Gastrocnemius medialis (tissue), 4 donors: Measurements from ENCODE around the gene XXYLT1. TPM values are rescaled to one million over a fixed set of nuclear protein-coding genes. Genes with fewer than 3 reads are reported as not detected.
A peak's percentile ranks its signal among the peaks of the same experiment; 100 is the strongest.

Source experiments
- ATAC-seq, 2 donors: fragments of 150-250 bp; one replicate each; pipeline ENCODE4 v1.9.1; 2016
- DNase-seq, 2 donors: peaks; one replicate each; pipeline ENCODE4 v3.0.0-alpha.2; 2019
- H3K27ac ChIP-seq, 4 donors: fragments of 200-600 bp; sonication (generic); 1 replicate in 1 of 4; 2 replicates in 3 of 4; pipeline ENCODE4 v1.5.1; 2016 to 2018; ENCODE audit warnings: mild to moderate bottlenecking in 2 of 4, moderate library complexity in 1 of 4
- H3K27me3 ChIP-seq, 3 donors: fragments of 200-600 bp; sonication (generic) in 2 of 3; 1 replicate in 1 of 3; 2 replicates in 2 of 3; pipeline versions ENCODE4 v1.5.1 to v1.6.0; 2016 to 2019; ENCODE audit warnings: mild to moderate bottlenecking in 1 of 3, moderate library complexity in 1 of 3
- H3K36me3 ChIP-seq, 2 donors: fragments of 200-600 bp; sonication (generic) in 1 of 2; one replicate each; pipeline ENCODE4 v1.5.1; 2017 to 2018
- H3K4me1 ChIP-seq, 2 donors: fragments of 200-600 bp; sonication (generic) in 1 of 2; one replicate each; pipeline ENCODE4 v1.5.1; 2016 to 2017; ENCODE audit warnings: mild to moderate bottlenecking in 2 of 2
- H3K4me3 ChIP-seq, 4 donors: fragments of 200-600 bp; sonication (generic) in 3 of 4; 1 replicate in 1 of 4; 2 replicates in 3 of 4; pipeline ENCODE4 v1.5.1; 2016 to 2019; ENCODE audit warnings: mild to moderate bottlenecking in 2 of 4
- H3K9me3 ChIP-seq, 3 donors: fragments of 200-600 bp; sonication (generic) in 2 of 3; 1 replicate in 1 of 3; 2 replicates in 2 of 3; pipeline ENCODE4 v1.5.1; 2016 to 2019
- POLR2A ChIP-seq, 2 donors: fragments of 450-650 bp; IDR thresholded peaks; one replicate each; pipeline ENCODE4 v1.6.1; 2017; ENCODE audit warnings: antibody characterized with exemption in 2 of 2, mild to moderate bottlenecking in 2 of 2, moderate library complexity in 2 of 2
- in situ Hi-C, 4 donors: fragments of 200-750 bp; cut with MboI; loops; one replicate each; pipeline versions ENCODE4 v1.15.0 to v1.8.0; 2017; ENCODE audit warnings: low sequenced_read_pairs in 4 of 4
- intact Hi-C: fragments of 100-400 bp; cut with DNase I; formaldehyde crosslinking; loops from one replicate; pipeline ENCODE4 v1.15.1; 2023; ENCODE audit warnings: low total_unique reads
- total RNA-seq, 4 donors: library from RNA; depleted of rRNA; stranded (reverse); fragments of >200 nt; gene quantifications; one replicate each; pipeline versions ENCODE4 v1.1.0 to v1.2.3, GENCODE V29; 2016
- TF ChIP-seq, protein P1 (sequence below), 5 experiments: fragments of 450-650 bp in 3 of 5; fragments of 200-600 bp in 2 of 5; sonication (generic) in 2 of 5; IDR thresholded peaks in 4 of 5; conservative IDR thresholded peaks in 1 of 5; 1 replicate in 4 of 5; 2 replicates in 1 of 5; pipeline ENCODE4 v1.5.1; 2016 to 2019; ENCODE audit warnings: antibody characterized with exemption in 5 of 5, mild to moderate bottlenecking in 3 of 5, moderate library complexity in 3 of 5

Gene XXYLT1
- total RNA-seq, 4 donors from 2014 or later, result 0.87 to 3.1 (median 1.3) TPM

GRCh38 chr3:195101927-195102608, 168.9 kb downstream of the XXYLT1 start:
- TF ChIP-seq POLR2A (IDR thresholded peaks at IDR 0.05), result no peak
- TF ChIP-seq, protein P1, sequence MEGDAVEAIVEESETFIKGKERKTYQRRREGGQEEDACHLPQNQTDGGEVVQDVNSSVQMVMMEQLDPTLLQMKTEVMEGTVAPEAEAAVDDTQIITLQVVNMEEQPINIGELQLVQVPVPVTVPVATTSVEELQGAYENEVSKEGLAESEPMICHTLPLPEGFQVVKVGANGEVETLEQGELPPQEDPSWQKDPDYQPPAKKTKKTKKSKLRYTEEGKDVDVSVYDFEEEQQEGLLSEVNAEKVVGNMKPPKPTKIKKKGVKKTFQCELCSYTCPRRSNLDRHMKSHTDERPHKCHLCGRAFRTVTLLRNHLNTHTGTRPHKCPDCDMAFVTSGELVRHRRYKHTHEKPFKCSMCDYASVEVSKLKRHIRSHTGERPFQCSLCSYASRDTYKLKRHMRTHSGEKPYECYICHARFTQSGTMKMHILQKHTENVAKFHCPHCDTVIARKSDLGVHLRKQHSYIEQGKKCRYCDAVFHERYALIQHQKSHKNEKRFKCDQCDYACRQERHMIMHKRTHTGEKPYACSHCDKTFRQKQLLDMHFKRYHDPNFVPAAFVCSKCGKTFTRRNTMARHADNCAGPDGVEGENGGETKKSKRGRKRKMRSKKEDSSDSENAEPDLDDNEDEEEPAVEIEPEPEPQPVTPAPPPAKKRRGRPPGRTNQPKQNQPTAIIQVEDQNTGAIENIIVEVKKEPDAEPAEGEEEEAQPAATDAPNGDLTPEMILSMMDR (IDR thresholded peaks at IDR 0.05 in 4 of 5, conservative IDR thresholded peaks at IDR 0.05 in 1 of 5), result no peak
- in situ Hi-C loops (no loop called here), intact Hi-C loops (no loop called here)
- Histone ChIP-seq H3K27ac (peak overlapping the region in 3 of 4 donors; percentile 12 to 67 (median 58)), H3K27me3 (no peaks in the 10 kb centered on the region), H3K9me3 (no peaks in the 10 kb centered on the region), H3K4me1 (peaks cover 13 to 23% of the 10 kb centered on the region in 2 donors), H3K36me3 (no peaks in the 10 kb centered on the region), H3K4me3 (no peak overlapping the region)
- ATAC-seq (no peak), DNase-seq (no peak)

DNA sequence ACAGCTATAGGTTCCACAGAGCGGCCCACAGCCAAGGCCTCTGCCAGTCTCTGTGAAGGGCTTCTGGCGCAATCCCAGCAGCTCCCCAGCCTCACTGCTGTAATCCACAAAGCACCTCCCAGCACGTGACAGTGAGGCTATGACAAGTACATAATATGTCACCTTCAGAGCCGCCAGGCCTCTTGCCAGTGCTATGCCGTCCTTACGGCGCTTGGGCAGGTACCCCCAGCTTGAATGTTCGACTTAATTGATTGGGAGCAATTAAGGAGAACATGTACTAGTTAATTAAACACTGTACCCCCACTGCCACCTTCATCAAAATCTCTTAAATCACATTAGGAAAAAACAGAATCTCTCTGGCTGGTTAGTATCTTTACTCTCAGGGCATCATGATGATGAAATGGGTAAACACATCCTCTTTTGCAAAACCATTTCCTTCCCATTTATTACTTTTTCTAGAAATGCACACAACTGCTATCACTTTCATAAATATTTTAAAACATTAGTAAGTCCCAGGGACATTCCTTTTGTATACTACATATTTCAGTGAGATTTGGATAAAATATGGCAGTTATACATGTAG, 169.9 kb downstream of the XXYLT1 start:
- in situ Hi-C loops (no loop called here), intact Hi-C loops (no loop called here)
- H3K9me3 ChIP-seq, result no peaks in the 10 kb centered on the region

DNA sequence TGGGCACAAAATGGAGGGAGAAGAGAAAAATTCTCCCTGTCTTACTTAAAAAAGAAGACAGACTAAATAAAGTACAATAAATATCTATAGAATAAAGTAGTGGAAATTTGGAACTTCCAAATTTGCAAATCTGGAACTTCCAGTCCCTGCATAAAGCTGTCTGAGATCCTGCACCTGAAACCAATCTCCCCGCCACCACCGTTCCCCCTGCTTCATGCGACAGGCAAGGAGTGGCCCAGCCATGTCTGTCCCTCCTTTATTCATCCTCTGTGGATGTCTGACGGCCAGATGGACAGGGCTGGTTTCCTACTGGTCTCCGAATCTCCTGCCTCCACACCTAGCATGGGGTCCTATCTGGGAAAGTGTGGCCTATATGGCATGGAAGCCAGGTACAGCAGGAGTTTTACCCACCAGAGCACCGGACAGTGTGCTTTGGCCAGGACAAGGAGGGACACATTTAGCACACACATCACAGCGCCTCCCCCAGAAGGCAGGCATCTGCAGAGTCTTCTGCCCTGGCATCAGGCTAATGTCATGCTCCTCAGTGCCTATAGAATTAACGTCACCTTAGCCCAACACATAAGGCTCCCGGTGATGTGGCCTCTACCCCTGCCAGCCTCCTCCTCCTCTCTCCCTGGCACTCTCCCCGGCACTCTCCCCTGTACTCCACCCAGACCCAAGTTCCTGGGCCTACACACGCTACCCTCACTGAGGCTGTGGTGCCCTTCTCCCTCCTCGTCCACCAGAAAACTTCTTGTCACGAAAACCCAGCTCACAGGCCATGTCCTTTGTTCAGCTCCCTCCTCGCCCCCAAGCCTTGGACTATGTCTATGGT, 170.8 kb downstream of the XXYLT1 start:
- no peak overlapping the region for H3K27ac ChIP-seq
- no peak for ATAC-seq

More for the DNA sequence above, 169.9 kb downstream of the XXYLT1 start:
- TF ChIP-seq, protein P1 (IDR thresholded peaks at IDR 0.05 in 4 of 5, conservative IDR thresholded peaks at IDR 0.05 in 1 of 5), result no peak
- no peak for TF ChIP-seq POLR2A (IDR thresholded peaks at IDR 0.05)
- DNase-seq, result no peak
- Histone ChIP-seq H3K36me3 (no peaks in the 10 kb centered on the region), H3K4me1 (peaks cover 8 to 16% of the 10 kb centered on the region in 2 donors), H3K4me3 (no peak overlapping the region), H3K27me3 (no peaks in the 10 kb centered on the region), H3K27ac (no peak overlapping the region)
- ATAC-seq, result no peak

DNA sequence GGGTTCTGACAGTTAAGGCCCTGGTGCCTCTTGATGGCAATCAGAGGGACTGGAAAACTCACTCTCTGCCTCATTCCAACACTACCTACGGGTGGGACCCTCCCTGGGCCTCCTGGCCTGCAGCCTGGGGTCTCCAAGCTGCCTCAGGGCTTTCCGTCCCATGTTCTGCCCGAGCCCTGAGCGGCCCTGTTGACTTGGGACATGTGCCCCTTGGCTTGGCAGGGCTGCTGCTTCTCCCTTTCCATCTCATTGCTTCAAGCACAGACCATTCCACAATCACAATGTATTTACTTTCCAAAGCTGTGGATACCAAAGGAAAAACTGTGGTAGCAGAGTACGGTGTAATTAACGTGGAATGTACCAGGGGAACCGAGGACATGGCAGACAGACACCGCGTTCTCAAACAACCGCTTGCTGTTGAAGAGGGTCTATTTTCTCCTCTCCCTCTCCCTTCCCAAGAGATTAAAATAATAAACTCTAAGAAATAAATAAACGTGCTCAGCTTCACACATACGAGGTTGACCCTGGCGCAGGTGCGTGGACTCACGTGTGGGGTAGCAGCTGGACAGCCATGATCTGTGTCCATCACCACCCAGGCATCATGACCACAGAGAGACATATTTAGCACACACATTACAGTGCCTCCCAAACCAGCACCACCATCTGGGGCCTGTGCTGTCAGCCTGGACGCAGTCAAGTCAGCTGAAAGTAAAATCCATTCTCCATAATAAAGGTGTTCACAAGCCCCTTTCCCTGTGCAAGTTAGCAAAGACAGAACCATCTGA, 172.0 kb downstream of the XXYLT1 start:
- DNase-seq (no peak), ATAC-seq (no peak)
- Histone ChIP-seq H3K4me1 (peaks cover 14 to 18% of the 10 kb centered on the region in 2 donors), H3K27ac (no peak overlapping the region), H3K27me3 (no peaks in the 10 kb centered on the region), H3K9me3 (no peaks in the 10 kb centered on the region), H3K4me3 (no peak overlapping the region), H3K36me3 (no peaks in the 10 kb centered on the region)
- in situ Hi-C loops, result no loop called here
- no peak for TF ChIP-seq POLR2A (IDR thresholded peaks at IDR 0.05)
- TF ChIP-seq, protein P1 (IDR thresholded peaks at IDR 0.05 in 4 of 5, conservative IDR thresholded peaks at IDR 0.05 in 1 of 5), result no peak
- intact Hi-C loops, result no loop called here

More for the DNA sequence above, 170.8 kb downstream of the XXYLT1 start:
- H3K4me3 ChIP-seq, result no peak overlapping the region
- H3K27me3 ChIP-seq, result no peaks in the 10 kb centered on the region
- intact Hi-C loops (no loop called here), in situ Hi-C loops (no loop called here)
- peaks cover 8 to 15% of the 10 kb centered on the region in 2 donors for H3K4me1 ChIP-seq
- no peaks in the 10 kb centered on the region for H3K9me3 ChIP-seq
- TF ChIP-seq, protein P1 (IDR thresholded peaks at IDR 0.05 in 4 of 5, conservative IDR thresholded peaks at IDR 0.05 in 1 of 5), result no peak
- no peak for TF ChIP-seq POLR2A (IDR thresholded peaks at IDR 0.05)
- H3K36me3 ChIP-seq, result no peaks in the 10 kb centered on the region
- DNase-seq, result no peak
